WTC11 (cell line): Measurements from ENCODE around the gene CAV2. TPM values are rescaled to one million over a fixed set of nuclear protein-coding genes. Genes with fewer than 3 reads are reported as not detected.

Experiments used
- ATAC-seq: fragments of 200-7000 bp; cut with Tn5 transposase; 2 replicates; pipeline ENCODE4 v1.10.0; 2021; ENCODE audit warnings: mild to moderate bottlenecking, moderate library complexity
- CTCF ChIA-PET: fragments of 300-600 bp; sonication (Branson Sonifier 250); formaldehyde crosslinking; loops from one replicate; lab custom pipeline; 2021; ENCODE audit warnings: antibody characterized with exemption; lab: Charles Lee
- POLR2A ChIA-PET: fragments of 350-600 bp; sonication (Branson Sonifier 250); formaldehyde crosslinking; loops from one replicate; lab custom pipeline; 2021; ENCODE audit warnings: antibody characterized with exemption; lab: Charles Lee
- DNase-seq: peaks from one replicate; pipeline ENCODE4 v3.0.0; 2021; ENCODE audit warnings: low spot score
- H3K27ac Mint-ChIP-seq: 2 replicates; pipeline ENCODE4 v1.8.0; 2021; ENCODE audit warnings: mixed read lengths
- H3K27me3 Mint-ChIP-seq: 2 replicates; pipeline ENCODE4 v1.8.0; 2021; ENCODE audit warnings: low read depth, mild to moderate bottlenecking, moderate library complexity, mixed read lengths
- H3K36me3 Mint-ChIP-seq: 2 replicates; pipeline ENCODE4 v1.8.0; 2021; ENCODE audit warnings: mixed read lengths
- H3K4me1 Mint-ChIP-seq: 2 replicates; pipeline ENCODE4 v1.8.0; 2022; ENCODE audit warnings: mixed read lengths
- H3K4me3 Mint-ChIP-seq: 2 replicates; pipeline ENCODE4 v1.8.0; 2021; ENCODE audit warnings: mild to moderate bottlenecking, moderate library complexity, mixed read lengths
- H3K9me3 Mint-ChIP-seq: 2 replicates; pipeline ENCODE4 v1.8.0; 2021; ENCODE audit warnings: mixed read lengths
- AR ChIP-seq: fragments of 250-450 bp; sonication (Bioruptor Pico); IDR thresholded peaks from 2 replicates; pipeline ENCODE4 v1.9.0; 2021; ENCODE audit warnings: mild to moderate bottlenecking
- ARID4B ChIP-seq: sonication (generic); formaldehyde crosslinking; IDR thresholded peaks from 2 replicates; pipeline ENCODE4 v1.8.0; 2023; ENCODE audit warnings: missing genetic modification reagents, mild to moderate bottlenecking, borderline replicate concordance
- ATF2 ChIP-seq: sonication (generic); formaldehyde crosslinking; IDR thresholded peaks from 2 replicates; pipeline ENCODE4 v1.8.1; 2022; ENCODE audit warnings: low read depth, missing genetic modification reagents, borderline replicate concordance
- CREM ChIP-seq: sonication (generic); formaldehyde crosslinking; IDR thresholded peaks from 2 replicates; pipeline ENCODE4 v1.8.1; 2022; ENCODE audit warnings: mild to moderate bottlenecking, missing genetic modification reagents, moderate library complexity
- E2F1 ChIP-seq: sonication (generic); formaldehyde crosslinking; IDR thresholded peaks from 2 replicates; pipeline ENCODE4 v1.8.0; 2022; ENCODE audit warnings: mild to moderate bottlenecking, missing genetic modification reagents
- ESRRA ChIP-seq: sonication (generic); formaldehyde crosslinking; IDR thresholded peaks from 2 replicates; pipeline ENCODE4 v1.8.1; 2022; ENCODE audit warnings: mild to moderate bottlenecking, missing genetic modification reagents, borderline replicate concordance
- FOXK1 ChIP-seq: sonication (generic); formaldehyde crosslinking; IDR thresholded peaks from 2 replicates; pipeline ENCODE4 v1.8.0; 2022; ENCODE audit warnings: mild to moderate bottlenecking, moderate library complexity, missing genetic modification reagents
- FOXP1 ChIP-seq: sonication (generic); formaldehyde crosslinking; IDR thresholded peaks from 2 replicates; pipeline ENCODE4 v1.8.0; 2022; ENCODE audit warnings: missing genetic modification reagents, mild to moderate bottlenecking, moderate library complexity, borderline replicate concordance
- IRF2 ChIP-seq: sonication (generic); formaldehyde crosslinking; IDR thresholded peaks from 2 replicates; pipeline ENCODE4 v1.8.0; 2022; ENCODE audit warnings: low read depth, missing genetic modification reagents, borderline replicate concordance
- MAX ChIP-seq: sonication (generic); formaldehyde crosslinking; IDR thresholded peaks from 2 replicates; pipeline ENCODE4 v1.8.0; 2022; ENCODE audit warnings: mild to moderate bottlenecking, missing genetic modification reagents
- MLX ChIP-seq: sonication (generic); formaldehyde crosslinking; IDR thresholded peaks from 2 replicates; pipeline ENCODE4 v1.8.1; 2023; ENCODE audit warnings: mild to moderate bottlenecking, missing genetic modification reagents, moderate library complexity
- MYBL2 ChIP-seq: sonication (generic); formaldehyde crosslinking; IDR thresholded peaks from 2 replicates; pipeline ENCODE4 v1.8.1; 2023; ENCODE audit warnings: mild to moderate bottlenecking, moderate library complexity, missing genetic modification reagents
- NFE2L1 ChIP-seq: sonication (generic); formaldehyde crosslinking; IDR thresholded peaks from 2 replicates; pipeline ENCODE4 v1.8.1; 2023; ENCODE audit warnings: missing genetic modification reagents
- NR2C2 ChIP-seq: sonication (generic); formaldehyde crosslinking; IDR thresholded peaks from 2 replicates; pipeline ENCODE4 v1.8.0; 2022; ENCODE audit warnings: mild to moderate bottlenecking, missing genetic modification reagents
- PRRX2 ChIP-seq: fragments of 250-450 bp; sonication (Bioruptor Pico); IDR thresholded peaks from 2 replicates; pipeline ENCODE4 v1.8.0; 2021; ENCODE audit warnings: mild to moderate bottlenecking
- RELA ChIP-seq: sonication (generic); formaldehyde crosslinking; IDR thresholded peaks from 2 replicates; pipeline ENCODE4 v1.8.1; 2022; ENCODE audit warnings: missing genetic modification reagents, mild to moderate bottlenecking, borderline replicate concordance
- TCF7 ChIP-seq: sonication (generic); formaldehyde crosslinking; IDR thresholded peaks from 2 replicates; pipeline ENCODE4 v1.8.0; 2022; ENCODE audit warnings: mild to moderate bottlenecking, low read depth, missing genetic modification reagents, moderate library complexity
- USF1 ChIP-seq: sonication (generic); formaldehyde crosslinking; IDR thresholded peaks from 2 replicates; pipeline ENCODE4 v1.8.0; 2022; ENCODE audit warnings: mild to moderate bottlenecking, missing genetic modification reagents
- ZNF317 ChIP-seq: sonication (generic); formaldehyde crosslinking; IDR thresholded peaks from 2 replicates; pipeline ENCODE4 v1.8.1; 2023; ENCODE audit warnings: low read depth, mild to moderate bottlenecking, moderate library complexity, missing genetic modification reagents, borderline replicate concordance
- total RNA-seq: library from RNA; stranded (reverse); gene quantifications from 3 replicates; pipeline ENCODE4 v1.2.3, GENCODE V29; 2021

CAV2 gene
- total RNA-seq, 1 experiment from 2014 or later: 4.3 TPM

GRCh38 chr7:116455499-116455898, 44.0 kb upstream of the CAV2 start (continued):
- TF ChIP-seq ARID4B (CRISPR knock-in tag) (no peak), MLX (CRISPR knock-in tag) (no peak), AR (no peak)

GRCh38 chr7:116461500-116461899, 38.0 kb upstream of the CAV2 start:
- ATAC-seq: no peak
- CTCF ChIA-PET: no interaction called here

GRCh38 chr7:116463956-116464355, 35.6 kb upstream of the CAV2 start:
- peaks cover 5% of the 10 kb centered on the region; the same call in 1 of the 2 replicates for H3K4me1 Mint-ChIP-seq
- H3K36me3 Mint-ChIP-seq: no peaks in the 10 kb centered on the region
- no peak for DNase-seq
- no peaks in the 10 kb centered on the region for H3K9me3 Mint-ChIP-seq
- H3K27me3 Mint-ChIP-seq: no peaks in the 10 kb centered on the region
- ATAC-seq: no peak
- CTCF ChIA-PET: no interaction called here
- no peak overlapping the region for H3K27ac Mint-ChIP-seq
- POLR2A ChIA-PET: no interaction called here
- H3K4me3 Mint-ChIP-seq: no peak overlapping the region
- no peak for TF ChIP-seq E2F1 (CRISPR knock-in tag)
- TF ChIP-seq NFE2L1 (CRISPR knock-in tag): no peak
- no peak for TF ChIP-seq AR
- no peak for TF ChIP-seq NR2C2 (CRISPR knock-in tag)
- no peak for TF ChIP-seq TCF7

More at GRCh38 chr7:116461500-116461899, 38.0 kb upstream of the CAV2 start:
- Mint-ChIP-seq H3K36me3 (no peaks in the 10 kb centered on the region), H3K9me3 (no peaks in the 10 kb centered on the region), H3K4me3 (no peak overlapping the region), H3K4me1 (peaks cover 8% of the 10 kb centered on the region), H3K27me3 (no peaks in the 10 kb centered on the region), H3K27ac (no peak overlapping the region)
- no peak for DNase-seq
- TF ChIP-seq USF1 (CRISPR knock-in tag) (no peak), FOXK1 (no peak), ATF2 (CRISPR knock-in tag) (no peak), MYBL2 (CRISPR knock-in tag) (no peak), NR2C2 (CRISPR knock-in tag) (no peak), MAX (CRISPR knock-in tag) (no peak), IRF2 (CRISPR knock-in tag) (no peak), FOXP1 (CRISPR knock-in tag) (no peak), PRRX2 (CRISPR knock-in tag) (no peak), ESRRA (CRISPR knock-in tag) (no peak), CREM (CRISPR knock-in tag) (no peak), RELA (CRISPR knock-in tag) (no peak), ZNF317 (CRISPR knock-in tag) (no peak)
- POLR2A ChIA-PET: no interaction called here
